GM18858 (cell line): Measurements from ENCODE around the gene CNTROB.

Experiments
- ATAC-seq: cut with Tn5 transposase; IDR thresholded peaks from one replicate; pipeline ENCODE4 v1.9.1; 2021; ENCODE audit not compliant: unreplicated experiment

The CNTROB gene

DNA sequence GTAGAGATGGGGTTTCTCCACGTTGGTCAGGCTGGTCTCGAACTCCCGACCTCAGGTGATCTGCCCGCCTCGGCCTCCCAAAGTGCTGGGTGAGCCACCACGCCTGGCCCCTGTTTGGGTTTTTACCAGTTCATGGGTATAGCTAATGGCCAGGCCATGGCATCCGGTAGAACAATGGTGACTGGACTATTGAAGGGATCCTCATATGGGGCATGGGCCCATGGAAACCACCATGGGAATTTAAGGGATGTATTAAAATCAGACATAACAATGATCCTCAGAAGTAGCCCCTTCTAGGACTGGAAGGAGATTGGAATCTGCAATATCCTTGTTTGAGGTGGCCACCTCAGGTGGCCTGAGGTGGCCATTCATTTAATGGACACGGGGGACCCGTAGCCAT, 52.9 kb downstream of the CNTROB start:
- ATAC-seq, result no peak

DNA sequence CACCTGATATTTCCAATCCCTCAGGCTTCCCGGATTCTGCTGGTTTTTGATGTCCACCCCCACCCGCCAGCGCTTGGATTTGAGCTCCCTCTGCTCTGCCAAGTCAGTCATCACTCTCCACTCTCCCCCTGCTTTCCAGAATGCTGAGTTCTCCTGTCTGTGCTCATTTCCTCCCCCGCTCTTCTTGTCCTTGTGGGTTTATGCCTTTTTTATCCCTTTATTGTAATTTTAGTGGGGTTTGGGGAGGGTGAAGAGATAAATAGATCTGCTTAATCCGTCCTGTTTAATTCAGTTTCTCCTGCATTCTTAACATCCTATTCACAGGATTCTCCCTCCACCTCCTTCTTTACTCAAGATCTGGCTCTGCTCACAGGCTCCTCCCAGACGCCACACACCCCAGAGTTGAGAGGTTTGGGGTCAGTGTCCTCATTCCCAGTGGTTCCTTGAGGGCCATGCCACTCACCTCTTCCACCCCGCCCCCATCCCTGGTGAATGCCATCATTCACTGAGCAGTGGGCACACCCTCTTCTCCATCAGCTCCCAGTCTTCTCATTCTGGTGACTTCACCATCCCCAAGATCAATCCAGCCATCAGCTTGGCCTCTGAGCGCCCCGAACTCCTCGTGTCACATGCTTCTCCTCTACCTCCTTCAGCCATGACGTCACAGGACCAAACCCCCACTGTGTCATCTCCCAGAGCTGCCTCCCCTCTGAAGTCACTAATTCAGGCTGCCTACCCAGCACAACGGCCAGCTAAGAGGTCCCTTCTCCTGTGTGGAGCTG, 55.3 kb downstream of the CNTROB start:
- ATAC-seq, result no peak

DNA sequence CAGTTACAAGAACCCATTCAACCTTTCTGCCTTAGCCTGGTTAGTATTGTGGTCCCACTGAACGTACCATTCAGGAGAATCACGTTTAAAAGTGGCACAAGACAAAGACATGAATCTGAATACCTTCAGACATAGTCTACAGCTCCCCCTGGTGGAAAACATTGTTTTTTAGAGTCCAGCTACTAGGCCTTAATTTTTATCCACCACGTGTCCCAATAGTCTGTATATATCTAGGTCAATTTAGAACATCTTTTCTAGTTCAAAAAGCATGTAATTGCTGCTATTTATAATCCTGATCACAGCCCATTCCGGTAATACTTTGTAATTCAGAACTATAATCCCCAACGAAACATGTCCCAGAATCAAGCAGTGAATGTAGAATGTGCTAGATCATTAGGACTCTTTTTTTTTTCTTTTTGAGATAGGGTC, 56.8 kb downstream of the CNTROB start:
- ATAC-seq, result no peak

DNA sequence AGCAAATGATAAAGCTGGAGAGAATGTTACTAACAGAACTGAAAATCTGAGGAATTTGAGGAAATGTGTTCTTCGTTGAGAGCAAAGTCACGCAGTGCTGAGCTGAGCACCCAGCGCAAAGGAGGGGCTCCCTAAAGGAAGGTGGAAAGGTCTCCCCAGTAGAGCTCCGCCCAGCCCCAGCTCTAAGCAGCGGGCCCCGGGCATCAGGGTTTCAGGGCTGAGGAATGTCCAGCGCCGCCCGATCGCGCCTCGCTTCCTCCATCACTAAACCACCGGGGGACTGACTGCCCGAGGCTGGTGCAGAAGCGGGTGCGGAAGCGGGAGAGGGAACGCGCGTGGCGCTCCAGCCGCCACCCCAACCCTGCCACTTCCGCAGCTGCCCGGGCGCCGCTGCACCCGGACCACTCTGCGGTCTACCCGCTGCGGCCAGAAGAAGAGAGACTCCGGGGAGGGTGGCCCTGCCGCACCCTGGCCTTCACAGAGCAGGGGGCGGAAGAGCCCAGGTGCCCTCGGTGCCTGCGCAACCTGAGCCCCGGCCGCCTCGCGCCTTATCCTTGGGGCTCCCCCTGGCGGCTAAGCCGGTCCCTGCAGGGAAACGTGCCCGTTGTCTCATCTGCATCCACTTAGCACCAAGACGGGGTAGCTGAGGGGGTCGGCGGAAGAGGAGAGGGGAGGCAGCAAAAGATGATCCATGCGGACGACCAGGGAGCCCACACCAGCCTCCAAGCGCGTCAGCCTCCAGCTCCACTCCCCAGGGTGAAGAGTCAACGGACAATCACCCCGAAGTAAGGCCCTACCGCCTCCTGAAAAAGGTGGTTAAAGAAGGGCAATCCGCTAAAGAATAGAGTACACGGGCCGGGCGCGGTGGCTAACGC, 58.0 kb downstream of the CNTROB start:
- no peak for ATAC-seq

DNA sequence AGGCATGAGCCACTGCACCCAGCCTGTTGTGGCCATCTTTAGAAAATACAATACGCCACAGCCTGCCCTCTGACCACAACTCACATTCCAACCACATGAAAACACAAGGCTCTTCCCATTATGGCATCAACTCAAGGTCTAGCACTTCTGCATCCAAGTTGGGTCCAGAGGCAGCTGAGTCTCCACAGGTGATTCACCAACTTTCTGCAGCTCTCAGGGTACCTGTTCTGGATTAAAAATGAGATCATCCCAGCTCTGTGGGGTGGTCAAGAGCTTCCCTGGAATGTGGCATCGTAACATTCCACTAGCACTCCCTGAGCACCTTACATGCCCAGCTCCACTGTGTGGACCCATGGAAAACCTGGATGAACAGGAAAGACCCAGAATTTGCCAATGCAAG, 60.5 kb downstream of the CNTROB start:
- no peak for ATAC-seq

DNA sequence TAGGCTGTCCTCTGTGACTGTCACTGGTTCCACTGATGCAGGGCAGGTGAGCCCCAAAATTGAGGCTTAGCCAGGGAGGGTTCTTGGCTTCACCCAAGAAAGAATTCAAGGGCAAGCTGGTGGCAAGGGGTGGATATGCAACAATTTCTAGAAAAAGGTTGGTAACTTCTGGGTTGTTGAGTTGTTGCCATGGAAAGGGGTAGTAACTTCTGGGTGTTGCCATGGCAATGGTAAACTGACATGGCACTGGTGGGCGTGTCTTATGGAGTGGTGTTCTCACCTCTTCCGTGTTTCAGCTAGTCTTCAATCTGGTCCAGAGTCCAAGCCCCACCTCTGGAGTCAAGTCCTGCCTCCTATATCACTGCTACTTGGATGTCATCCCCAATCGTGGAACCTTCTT, 60.9 kb downstream of the CNTROB start:
- ATAC-seq, result no peak

DNA sequence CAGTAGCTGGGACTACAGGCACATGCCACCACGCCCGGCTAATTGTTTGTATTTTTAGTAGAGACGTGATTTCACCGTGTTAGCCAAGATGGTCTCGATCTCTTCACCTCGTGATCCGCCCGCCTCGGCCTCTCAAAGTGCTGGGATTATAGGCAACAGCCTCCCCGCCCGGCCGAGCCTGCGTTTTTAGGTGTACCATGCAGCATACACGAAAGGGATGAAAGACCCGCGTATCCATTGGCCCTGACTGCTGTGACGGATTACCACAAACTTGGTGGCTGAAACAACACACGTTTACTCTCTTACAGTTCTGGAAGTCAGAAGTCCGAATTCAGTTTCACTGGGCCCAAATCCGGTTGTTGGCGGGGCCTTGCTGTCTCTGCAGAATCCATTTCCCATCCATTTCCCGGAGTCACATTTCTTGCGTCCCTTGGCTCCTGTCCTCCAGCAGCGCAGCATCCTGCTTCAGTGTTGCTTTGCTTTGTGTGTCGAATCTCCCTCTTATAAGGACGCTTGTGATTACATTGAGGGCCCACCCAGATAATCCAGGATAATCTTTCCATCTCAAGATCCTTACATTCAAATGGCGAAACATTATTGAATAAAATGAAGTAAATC, 62.1 kb downstream of the CNTROB start:
- ATAC-seq, result no peak

DNA sequence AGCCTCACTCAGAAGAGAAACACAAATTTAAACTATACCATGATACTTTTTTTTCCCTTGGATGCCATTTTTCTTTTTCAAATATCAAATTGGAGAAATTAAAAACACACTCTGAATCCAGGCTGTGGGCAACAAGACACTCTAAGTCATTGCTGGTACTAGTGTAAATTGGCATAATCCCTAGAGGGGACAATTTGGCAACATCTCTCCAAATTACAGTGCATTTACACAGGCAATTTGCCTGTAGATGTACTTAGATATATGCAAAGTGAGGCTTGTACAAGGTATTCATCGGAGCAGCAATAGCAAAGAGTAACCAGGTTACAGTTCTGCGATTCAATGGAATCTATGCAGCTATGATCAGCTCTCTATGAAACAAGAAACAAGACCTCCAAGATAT, 63.7 kb downstream of the CNTROB start:
- no peak for ATAC-seq

DNA sequence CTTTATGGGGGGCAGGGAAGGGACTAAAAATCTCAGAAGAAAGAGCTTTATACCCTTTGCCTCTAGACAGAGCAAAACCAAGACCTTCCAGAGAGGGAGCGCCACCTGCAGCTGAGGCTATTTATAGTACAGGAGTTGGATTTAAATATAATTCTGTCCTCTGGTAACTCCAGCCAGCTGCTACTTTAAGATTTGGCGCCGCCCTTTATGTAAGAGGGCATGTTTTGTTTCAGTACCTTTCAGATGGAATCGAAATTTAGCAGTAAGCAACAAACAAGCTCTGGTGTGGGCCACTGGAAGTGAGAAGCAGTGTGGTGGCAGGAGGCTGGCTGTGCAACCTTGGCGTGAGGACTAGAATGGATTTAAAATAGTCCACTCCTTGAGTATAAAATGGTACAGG, 65.2 kb downstream of the CNTROB start:
- ATAC-seq, result no peak
